NCI-H345 treated with DMSO at 0.1 percent for 48 hours (cell line): ENCODE data around the gene KRTAP12-1.
"Not testable (repeated sequence)": the region's sequence is repeated elsewhere in the genome, so short reads cannot be mapped to it uniquely, and the experiment has no call there.

Experiments used
- DNase-seq: peaks from one replicate; lab custom pipeline; 2025; ENCODE audit not compliant: unreplicated experiment; lab: John Stamatoyannopoulos, UW

The KRTAP12-1 gene

DNA sequence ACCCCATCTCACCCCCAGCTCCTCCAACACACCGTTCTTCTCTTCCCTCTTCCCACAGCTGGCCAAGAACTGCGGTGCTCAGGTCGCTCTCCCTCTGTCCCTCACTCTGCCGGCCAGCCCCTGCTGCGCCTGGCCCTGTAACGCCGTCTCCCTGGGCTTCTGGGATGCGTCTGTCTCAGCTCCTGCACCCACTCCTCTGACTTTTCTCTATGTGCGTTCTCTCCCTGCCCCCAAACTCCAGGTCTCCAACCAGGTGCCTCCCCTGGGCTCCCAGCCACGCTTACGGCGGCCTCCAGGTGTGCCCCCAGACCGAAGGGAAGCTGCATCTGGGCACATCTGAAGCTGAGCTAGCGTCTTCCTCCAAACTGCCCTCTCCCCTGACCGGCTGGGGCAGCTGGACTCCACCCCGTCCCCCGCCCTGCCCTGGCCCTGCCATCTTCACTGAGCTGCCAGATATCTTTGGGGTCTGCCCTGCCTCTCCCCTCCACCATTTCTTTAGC is 17.6 kb upstream of the KRTAP12-1 start:
- DNase-seq: no peak

DNA sequence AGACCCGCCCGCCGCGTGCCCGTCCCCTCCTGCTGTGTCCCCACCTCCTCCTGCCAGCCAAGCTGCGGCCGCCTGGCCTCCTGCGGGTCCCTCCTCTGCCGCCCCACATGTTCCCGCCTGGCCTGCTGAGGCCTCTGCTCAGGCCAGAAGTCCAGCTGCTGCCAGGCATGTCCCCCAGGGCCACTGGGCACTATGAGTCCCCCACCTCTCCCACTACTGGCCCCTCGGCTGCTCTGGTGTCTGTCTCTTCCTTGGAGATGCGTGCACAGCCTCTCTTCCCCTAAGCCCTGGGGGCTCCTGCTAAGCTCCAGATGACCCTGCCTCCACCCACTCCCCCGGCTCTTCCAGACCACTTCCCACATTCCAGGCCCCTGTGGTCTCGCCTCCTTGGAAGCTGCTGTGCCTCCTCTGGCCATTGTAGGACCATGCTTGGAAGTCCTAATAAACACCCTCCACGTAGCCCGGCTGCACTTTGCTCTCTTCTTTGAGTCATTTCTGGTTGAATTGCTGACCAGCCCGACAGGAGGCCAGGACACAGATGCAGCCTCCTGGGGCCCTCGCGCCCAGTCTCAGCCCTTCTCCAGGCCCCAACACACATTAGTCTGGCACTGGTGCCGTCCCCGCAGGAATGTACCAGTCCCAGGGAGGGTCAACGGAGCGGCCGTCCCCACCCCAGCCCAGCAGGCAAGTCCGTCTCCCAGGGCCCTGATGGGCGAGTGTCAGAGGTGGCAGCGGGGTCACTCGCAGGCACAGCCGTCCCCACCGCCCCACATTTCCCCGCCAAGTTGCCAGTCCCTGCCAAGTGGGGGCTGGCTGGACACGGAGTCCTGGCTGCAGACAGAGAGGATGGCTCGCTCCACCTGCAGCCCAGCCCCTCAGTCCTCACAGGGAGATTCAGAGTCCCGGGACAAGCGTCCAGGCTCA is 16.1 kb upstream of the KRTAP12-1 start:
- DNase-seq: no peak

DNA sequence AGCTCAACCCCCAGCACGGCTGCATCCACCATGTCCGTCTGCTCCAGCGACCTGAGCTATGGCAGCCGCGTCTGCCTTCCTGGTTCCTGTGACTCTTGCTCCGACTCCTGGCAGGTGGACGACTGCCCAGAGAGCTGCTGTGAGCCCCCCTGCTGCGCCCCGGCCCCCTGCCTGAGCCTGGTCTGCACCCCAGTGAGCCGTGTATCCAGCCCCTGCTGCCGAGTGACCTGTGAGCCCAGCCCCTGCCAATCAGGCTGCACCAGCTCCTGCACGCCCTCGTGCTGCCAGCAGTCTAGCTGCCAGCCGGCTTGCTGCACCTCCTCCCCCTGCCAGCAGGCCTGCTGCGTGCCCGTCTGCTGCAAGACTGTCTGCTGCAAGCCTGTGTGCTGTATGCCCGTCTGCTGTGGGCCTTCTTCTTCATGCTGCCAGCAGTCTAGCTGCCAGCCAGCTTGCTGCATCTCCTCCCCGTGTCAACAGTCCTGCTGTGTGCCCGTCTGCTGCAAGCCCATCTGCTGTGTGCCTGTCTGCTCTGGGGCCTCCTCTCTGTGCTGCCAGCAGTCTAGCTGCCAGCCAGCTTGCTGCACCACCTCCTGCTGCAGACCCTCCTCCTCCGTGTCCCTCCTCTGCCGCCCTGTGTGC is 15.3 kb upstream of the KRTAP12-1 start, which contains the start of gene KRTAP10-12:
Gene KRTAP10-12, plus strand, starts transcription at position 1 of the 639 bp plus-strand sequence. Its CDS starts 30 bp downstream, at position 31.
- DNase-seq: not testable (repeated sequence)

DNA sequence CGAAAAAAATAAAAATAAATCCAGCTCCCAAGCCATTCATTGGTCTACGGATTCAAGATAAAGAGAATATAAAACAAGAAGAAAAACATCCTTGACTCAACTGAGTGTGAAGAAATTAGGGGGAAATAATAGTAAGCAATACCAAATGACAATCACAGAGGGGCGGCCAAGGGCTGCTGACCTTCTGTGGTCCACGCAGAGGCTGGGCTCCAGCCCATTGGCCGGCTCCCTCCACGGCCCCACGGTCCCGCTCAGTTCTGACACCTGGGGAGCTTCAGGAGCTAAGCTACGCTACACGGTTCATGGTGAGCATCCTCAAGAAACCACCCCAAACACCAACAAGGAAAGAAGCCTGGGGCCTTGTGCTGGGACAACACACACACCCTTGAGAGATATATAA is 14.6 kb upstream of the KRTAP12-1 start:
- no peak for DNase-seq

DNA sequence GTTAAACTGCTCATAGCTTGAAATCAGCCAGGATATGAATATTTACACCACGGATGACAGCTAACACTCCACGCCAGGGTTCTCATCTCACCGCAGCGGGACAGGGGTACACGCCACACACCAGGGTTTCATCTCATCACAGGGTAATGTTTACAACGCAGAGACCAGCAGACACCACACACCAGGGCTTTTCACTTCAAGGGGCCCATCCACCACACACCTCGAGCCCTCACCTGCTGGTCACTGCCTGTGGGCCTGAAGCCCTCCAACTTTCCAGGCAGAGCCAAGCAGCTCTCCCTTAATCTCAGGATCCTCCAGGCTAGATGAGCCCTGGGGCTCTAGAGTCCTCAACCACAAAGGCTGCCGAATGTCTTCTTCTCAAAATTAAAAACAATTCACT is 13.7 kb upstream of the KRTAP12-1 start:
- no peak for DNase-seq

DNA sequence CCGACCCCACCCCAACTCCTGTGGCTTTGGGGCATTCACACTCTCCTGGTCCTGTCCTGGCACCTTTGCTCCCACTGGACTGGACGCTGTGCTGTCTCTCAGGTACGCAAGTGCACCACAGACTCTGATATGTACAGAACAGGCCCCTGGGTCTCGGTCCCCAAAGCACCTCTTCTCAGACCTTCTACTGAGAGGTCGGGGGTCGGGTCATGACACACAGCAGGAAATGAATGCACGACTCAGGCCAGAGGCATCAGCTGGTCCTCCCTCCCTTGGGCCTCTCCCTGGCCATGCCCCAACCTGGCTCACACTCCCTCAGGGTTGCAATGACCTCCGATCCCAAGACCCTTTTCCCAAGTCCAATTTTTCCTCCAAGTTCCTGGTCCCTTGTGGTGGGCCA is 13.2 kb upstream of the KRTAP12-1 start:
- DNase-seq: no peak

DNA sequence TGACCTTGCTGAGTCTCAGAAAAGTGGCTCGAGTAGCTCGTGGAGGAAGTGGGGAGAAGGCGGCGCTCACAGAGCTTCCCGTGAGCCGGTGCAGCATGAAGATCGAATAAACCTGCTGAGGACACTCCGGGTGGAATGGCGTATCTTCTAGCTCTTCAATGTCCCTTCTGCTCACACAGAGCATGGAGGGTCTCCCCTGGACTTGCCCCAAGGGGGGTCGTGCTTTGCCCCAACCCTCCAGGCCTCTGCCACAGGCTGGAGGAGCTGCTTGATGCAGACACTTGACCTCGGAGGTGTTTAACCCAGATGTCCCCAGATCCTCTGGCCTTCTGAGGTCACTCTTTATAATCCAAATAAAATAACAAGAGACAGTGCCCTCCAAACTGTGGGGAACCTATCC is 12.8 kb upstream of the KRTAP12-1 start:
- DNase-seq: no peak

DNA sequence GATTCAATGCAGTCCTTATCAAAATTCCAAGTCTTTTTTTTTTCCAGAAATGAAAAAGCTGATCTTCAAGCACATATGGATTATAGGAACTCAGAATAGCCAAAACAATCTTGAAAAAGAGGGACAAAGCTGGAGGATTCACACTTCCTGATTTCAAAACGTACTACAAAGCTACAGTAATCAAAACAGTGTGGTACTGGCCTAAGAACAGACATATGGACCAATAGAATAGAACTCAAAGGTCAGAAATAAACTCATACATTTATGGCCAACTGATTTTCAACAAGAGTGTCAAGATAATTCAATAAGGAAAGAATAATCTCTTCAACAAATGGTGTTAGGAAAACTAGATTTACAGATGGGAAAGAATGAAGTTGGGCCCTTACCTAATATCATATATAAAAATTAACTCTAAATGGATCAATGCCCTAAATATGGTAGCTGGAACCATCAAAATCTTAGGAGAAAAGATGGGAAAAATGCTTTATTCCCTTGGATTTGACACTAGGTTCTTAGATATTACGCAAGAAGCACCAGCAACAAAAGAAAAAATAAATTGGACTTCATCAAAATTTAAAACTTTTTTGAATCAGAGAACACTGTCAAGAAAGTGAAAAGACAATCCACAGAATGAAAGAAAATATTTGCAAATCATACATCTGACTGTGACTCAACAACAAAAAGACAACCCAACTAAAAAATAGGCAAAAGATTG is 11.0 kb upstream of the KRTAP12-1 start:
- no peak for DNase-seq

DNA sequence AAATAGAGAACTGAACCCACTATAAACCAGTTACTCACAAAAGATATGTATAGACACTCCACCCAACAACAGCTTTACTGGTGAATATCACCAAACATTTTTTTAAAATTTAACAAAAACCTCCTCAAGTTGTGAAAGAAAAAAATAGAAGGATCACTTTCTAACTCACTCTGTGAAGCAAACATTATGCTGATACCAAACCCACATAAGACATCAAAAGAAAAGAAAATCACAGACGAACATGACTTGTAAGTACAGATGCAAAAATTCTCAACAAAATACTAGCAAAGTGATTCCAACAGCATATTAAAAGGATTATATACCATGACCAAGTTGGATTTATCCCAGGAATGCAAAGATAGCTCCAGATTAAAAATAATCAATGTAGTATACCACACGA is 9.7 kb upstream of the KRTAP12-1 start:
- DNase-seq: no peak

DNA sequence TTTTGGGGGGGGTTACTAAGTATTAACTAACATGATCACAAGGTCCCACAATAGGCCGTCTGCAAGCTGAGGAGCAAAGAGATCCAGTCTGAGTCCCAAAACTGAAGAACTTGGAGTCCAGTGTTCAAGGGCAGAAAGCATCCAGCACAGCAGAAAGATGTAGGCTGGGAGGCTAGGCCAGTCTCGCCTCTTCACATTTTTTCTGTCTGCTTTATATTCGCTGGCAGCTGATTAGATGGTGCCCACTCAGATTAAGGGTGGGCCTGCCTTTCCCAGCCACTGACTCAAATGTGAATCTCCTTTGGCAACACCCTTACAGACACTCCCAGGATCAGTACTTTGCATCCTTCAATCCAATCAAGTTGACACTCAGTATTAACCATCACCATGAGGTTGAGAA is 7.8 kb upstream of the KRTAP12-1 start:
- DNase-seq: not testable (repeated sequence)

DNA sequence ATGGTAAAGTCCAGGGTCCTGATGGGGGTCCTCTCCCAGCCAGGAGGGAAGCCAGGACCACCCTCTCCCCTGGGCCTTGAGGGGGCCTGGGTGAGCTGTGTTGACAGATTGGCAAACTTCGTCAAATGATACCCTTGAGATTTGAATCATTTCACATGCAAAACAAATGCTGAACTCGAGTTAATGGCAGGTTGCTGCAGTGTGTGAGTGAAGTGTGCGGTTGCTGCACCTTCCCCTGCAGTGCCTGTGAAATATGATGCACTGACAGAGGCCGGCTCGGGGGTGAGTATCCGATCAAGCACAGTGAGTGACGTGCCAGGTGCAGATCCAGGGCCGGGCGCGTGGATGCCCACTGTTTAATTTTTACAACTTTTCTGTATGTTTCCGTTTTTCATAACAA is 5.7 kb upstream of the KRTAP12-1 start:
- peak; percentile 63 for DNase-seq

DNA sequence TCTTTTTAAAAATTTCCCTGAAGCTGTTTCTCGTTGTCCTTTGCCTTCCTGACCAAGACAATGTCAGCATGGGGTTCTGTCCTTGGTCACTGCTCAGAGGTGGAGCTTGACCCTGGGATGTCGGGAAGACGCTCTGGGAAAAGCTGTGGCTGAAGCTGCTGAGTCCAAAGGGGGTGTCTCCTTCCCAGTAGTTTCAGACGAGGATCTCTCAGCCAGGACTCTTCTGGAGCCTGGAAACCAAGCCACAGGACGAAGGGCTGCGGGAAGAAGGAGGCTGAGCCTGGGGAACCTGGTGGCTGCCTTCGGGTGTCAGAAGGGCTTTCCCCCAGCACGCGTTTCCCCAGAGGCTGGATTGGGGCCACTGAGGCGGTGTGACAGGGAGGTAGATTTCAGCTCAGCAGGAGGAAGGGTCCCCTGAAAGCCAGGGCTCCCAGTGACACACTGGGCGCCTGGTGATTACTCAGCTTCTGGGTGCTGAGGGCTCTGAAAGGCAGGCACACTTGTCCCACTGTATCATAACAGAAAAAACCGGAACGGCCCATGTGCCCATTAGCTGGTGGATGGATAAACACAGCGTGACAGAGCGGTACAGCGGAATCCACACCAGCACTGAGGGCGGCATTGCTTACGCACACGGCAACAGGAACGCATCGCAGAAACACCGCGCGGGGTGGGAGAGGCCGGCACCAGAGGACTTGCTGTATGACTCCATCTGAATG is 5.0 kb upstream of the KRTAP12-1 start:
- DNase-seq: no peak

DNA sequence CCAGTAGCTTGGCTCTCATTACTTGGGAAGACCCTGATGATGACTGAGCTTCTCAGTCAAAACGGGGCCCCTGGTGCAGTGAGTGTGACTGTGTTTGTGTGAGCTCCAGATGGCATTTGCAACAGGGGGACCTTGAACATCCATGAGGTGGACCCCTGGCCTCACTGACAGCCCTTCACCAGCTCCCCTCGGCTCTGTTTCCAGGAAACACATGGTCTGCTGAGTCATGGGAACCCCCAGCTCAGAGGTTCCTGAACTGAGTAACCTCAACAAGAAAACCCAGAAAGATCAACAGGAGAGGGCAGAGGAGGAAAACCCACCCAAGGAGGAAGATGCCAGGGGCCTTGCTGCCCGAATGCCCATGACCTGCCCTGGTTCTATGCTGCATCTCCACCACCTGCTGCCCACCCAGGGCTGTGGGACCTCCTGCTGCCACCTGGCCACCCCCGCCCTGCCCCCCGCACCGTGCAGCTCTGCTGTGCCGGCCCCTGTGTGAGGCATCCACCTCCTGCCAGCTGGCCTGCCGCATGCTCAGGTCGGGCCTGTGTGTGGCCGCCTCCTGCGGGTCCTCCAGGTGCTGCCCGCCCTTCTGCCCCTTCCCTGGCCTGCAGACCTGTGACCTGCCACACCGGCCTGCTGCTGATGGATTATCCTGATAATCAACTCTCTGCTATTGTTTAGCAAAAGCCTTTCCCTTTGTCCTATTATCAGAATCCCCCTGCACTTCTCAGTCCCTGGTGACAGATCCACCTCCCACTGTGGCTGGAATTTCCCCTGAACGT is 4.2 kb upstream of the KRTAP12-1 start:
- no peak for DNase-seq

DNA sequence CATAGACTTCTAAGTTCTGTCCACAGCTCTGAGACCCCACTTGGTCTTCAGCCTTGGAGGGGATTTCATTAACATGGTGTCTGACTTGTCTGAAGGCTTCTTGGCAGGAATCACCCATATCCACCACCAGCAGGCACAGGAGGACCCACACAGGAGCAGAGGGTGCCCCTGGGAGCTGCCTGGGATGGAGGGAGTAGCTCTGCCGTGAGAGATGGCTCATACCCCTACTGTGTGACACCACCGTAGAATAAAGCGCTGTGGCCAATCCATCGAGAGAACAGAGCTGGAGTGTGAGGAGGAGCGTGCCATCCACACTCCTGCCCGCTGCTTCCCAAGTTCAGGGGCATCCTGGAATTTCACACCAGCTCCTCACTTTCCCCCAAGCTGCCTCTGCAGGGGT is 3.1 kb upstream of the KRTAP12-1 start:
- not testable (repeated sequence) for DNase-seq

DNA sequence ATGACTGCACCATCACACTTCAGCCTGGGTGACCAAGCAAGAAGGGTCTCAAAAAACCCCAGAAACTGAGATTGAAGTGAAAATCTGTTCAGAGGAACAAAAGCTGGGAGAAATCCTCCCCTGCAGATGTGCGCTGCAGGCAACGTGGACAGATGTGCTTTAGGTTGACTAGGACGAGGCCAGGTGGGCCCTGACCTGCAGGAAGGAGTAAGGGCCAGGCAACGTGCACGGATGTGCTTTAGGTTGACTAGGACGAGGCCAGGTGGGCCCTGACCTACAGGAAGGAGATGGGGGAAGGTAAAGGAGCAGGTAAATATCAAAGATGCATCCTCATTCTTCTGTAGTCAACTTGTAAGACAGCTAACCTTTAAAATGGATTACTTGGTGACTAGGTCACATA is 2.5 kb upstream of the KRTAP12-1 start:
- DNase-seq: no peak

DNA sequence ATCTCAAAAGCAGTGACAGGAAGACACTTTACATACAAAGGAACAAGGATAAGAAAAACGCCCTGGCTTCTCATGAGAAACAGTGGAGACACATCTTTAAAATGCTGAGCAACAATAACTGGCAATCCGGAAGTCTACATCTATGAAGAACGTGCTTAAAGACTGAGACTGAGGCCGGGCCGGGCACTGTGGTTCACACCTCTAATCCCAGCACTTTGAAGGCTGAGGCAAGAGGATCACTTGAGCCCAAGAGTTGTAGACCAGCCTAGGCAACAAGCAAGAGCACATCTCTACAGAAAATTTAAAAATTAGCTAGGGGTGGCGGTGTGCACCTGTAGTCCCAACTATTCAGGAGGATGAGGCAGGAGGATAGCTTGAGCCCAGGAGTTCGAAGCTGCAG is 2.1 kb upstream of the KRTAP12-1 start:
- DNase-seq: no peak

DNA sequence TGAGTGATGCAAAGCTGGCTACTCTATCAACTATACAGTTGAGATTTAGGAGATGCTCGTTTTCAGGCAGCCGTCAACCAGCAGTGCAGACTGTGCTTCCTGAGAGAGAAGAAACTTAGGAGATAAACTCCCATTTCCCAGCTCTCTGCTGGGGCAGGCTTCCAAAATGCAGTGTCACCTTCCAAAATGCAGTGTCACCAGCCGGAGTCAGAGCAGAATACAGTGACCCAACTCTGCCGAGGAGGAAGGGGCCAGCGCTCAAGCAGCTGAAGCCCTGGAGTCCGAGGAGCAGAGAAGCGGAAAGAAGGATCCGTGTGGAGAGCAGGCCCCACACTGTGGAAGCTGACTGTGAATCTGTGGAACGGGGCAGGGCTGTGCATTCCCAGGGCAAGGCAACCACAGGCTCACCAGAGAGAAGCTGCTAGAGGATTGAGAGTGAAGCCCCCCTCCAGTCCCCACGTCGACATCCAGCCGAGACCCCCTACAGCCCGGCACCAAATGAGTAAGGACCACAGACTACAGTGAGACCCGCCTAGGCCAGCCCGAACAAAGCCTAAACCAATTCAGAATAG is 703 bp upstream of the KRTAP12-1 start:
- no peak for DNase-seq

DNA sequence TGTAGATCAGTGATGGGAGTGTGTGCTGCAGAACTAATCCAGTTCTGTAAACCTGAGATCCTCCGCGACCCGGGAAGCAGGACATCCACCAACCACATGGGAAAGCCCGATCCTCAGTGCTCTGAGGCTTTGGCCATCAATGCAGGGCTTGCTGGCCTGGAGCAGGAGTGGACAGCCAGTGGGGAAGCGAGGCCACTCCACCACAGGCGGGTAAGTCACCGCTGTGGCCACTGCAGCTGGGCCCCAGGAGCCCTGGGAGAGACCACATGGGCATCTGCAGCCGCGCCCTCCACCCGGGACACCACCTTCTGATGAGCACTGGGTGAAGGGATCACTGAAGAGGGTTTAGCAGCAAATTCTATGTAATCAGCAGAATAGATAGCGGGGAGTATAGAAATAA is 811 bp downstream of the KRTAP12-1 start:
- DNase-seq: no peak

DNA sequence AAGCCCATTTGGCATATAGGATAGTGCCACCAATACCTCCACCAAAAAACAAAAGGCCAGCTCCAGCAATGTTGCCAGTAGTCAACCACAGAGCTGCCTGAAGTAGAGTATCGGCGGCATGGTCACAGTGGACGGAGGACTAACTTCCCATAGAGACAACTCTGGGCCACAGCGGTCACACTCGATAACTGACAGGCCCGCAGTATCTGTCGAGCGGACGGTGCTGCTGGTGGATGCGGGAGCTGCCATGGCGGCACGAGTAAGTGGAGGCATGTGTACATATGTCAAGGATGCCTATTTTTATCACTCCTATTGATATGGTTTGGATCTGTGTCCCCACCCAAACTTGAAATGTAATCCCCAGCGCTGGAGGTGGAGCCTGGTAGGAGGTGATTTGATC is 4.1 kb downstream of the KRTAP12-1 start:
- no peak for DNase-seq

DNA sequence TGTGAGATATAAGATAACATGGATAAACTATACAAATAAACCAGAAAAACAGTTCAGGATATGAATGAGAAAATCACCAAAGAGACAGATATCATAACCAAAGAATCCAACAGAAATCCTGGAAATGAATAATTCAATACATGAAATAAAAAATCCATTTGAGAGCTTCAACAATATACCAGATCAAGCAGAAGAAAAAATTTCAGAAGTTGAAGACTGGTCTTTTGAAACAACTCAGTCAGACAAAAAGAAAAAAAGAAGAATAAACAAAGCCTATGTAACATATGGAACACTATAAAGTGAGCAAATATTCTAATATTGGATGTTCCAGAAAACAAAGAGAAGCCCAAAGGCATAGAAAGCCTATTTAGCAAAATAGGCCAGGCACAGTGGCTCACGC is 10.1 kb downstream of the KRTAP12-1 start:
- DNase-seq: no peak
